Measurements from ENCODE around the gene DSTYK. TPM values are rescaled to one million over a fixed set of nuclear protein-coding genes. Genes with fewer than 3 reads are reported as not detected.

Gene DSTYK
- total RNA-seq, 1 donor from 2014 or later, result 15.4 TPM

- Mint-ChIP-seq H3K4me1 (ENCODE audit: low read depth, unreplicated experiment) (peaks cover 16% of the 10 kb centered on the region), H3K36me3 (ENCODE audit: low read depth, unreplicated experiment) (no peaks in the 10 kb centered on the region), H3K9me3 (ENCODE audit: unreplicated experiment) (no peaks in the 10 kb centered on the region), H3K4me3 (ENCODE audit: unreplicated experiment) (no peak overlapping the region), H3K27ac (ENCODE audit: unreplicated experiment) (no peak overlapping the region), H3K27me3 (ENCODE audit: low read depth, unreplicated experiment) (no peaks in the 10 kb centered on the region)
- peaks cover 6% of the 10 kb centered on the region for H3K4me1 ChIP-seq (ENCODE audit: insufficient read depth, low read length)
- peaks cover 44% of the 10 kb centered on the region for H3K79me2 ChIP-seq (ENCODE audit: insufficient read depth, low read length)
- peaks cover 34% of the 10 kb centered on the region for H4K20me1 ChIP-seq (ENCODE audit: insufficient read depth, low read length)
- no peak overlapping the region for H3K4me3 ChIP-seq (ENCODE audit: insufficient read depth, low read depth, low read length)
- DNase-seq (ENCODE audit: low read depth) (no peak), FAIRE-seq (no peak)
- no peaks in the 10 kb centered on the region for H3K27me3 ChIP-seq (ENCODE audit: insufficient read depth, low read length)
- TF ChIP-seq CTCF (IDR thresholded peaks at IDR 0.05; ENCODE audit: insufficient read depth, low read depth, low read length) (no peak), EZH2 (IDR thresholded peaks at IDR 0.05; ENCODE audit: insufficient read depth, low read length) (no peak)
- no peak overlapping the region for H3K4me2 ChIP-seq (ENCODE audit: low read length)
- no peaks in the 10 kb centered on the region for H3K36me3 ChIP-seq (ENCODE audit: insufficient read depth, low read length)
- no peaks in the 10 kb centered on the region for H3K9me3 ChIP-seq (ENCODE audit: insufficient read depth, low read depth, low read length)
- H2AFZ ChIP-seq (ENCODE audit: low read depth, low read length), result no peak overlapping the region
- H3K9ac ChIP-seq (ENCODE audit: low read length), result no peak overlapping the region
- no peak overlapping the region for H3K27ac ChIP-seq (ENCODE audit: low read depth, low read length)
Measured at GRCh38 chr1:205199090-205199930, 12.2 kb downstream of the DSTYK start.

- H3K27me3 ChIP-seq (ENCODE audit: insufficient read depth, low read length), result no peaks in the 10 kb centered on the region
- Mint-ChIP-seq H3K27ac (ENCODE audit: unreplicated experiment) (no peak overlapping the region), H3K9me3 (ENCODE audit: unreplicated experiment) (peaks cover 2% of the 10 kb centered on the region), H3K4me3 (ENCODE audit: unreplicated experiment) (no peak overlapping the region), H3K36me3 (ENCODE audit: low read depth, unreplicated experiment) (peaks cover 6% of the 10 kb centered on the region), H3K27me3 (ENCODE audit: low read depth, unreplicated experiment) (no peaks in the 10 kb centered on the region), H3K4me1 (ENCODE audit: low read depth, unreplicated experiment) (peaks cover 13% of the 10 kb centered on the region)
- DNase-seq (ENCODE audit: low read depth), result no peak
- peaks cover 34% of the 10 kb centered on the region for H3K79me2 ChIP-seq (ENCODE audit: insufficient read depth, low read length)
- H3K27ac ChIP-seq (ENCODE audit: low read depth, low read length), result no peak overlapping the region
- no peaks in the 10 kb centered on the region for H3K4me1 ChIP-seq (ENCODE audit: insufficient read depth, low read length)
- no peak overlapping the region for H2AFZ ChIP-seq (ENCODE audit: low read depth, low read length)
- no peak overlapping the region for H3K4me3 ChIP-seq (ENCODE audit: insufficient read depth, low read depth, low read length)
- no peaks in the 10 kb centered on the region for H3K36me3 ChIP-seq (ENCODE audit: insufficient read depth, low read length)
- H4K20me1 ChIP-seq (ENCODE audit: insufficient read depth, low read length), result peaks cover 50% of the 10 kb centered on the region
- TF ChIP-seq CTCF (IDR thresholded peaks at IDR 0.05; ENCODE audit: insufficient read depth, low read depth, low read length) (no peak), EZH2 (IDR thresholded peaks at IDR 0.05; ENCODE audit: insufficient read depth, low read length) (no peak)
- H3K9me3 ChIP-seq (ENCODE audit: insufficient read depth, low read depth, low read length), result no peaks in the 10 kb centered on the region
- H3K9ac ChIP-seq (ENCODE audit: low read length), result no peak overlapping the region
- H3K4me2 ChIP-seq (ENCODE audit: low read length), result no peak overlapping the region
- FAIRE-seq, result no peak
Measured at GRCh38 chr1:205192287-205192686, 19.2 kb downstream of the DSTYK start.

GRCh38 chr1:205191622-205192021, 19.9 kb downstream of the DSTYK start:
- Mint-ChIP-seq H3K4me3 (ENCODE audit: unreplicated experiment) (no peak overlapping the region), H3K27me3 (ENCODE audit: low read depth, unreplicated experiment) (no peaks in the 10 kb centered on the region), H3K4me1 (ENCODE audit: low read depth, unreplicated experiment) (peaks cover 13% of the 10 kb centered on the region), H3K36me3 (ENCODE audit: low read depth, unreplicated experiment) (peaks cover 12% of the 10 kb centered on the region), H3K9me3 (ENCODE audit: unreplicated experiment) (peaks cover 2% of the 10 kb centered on the region), H3K27ac (ENCODE audit: unreplicated experiment) (no peak overlapping the region)
- FAIRE-seq, result no peak
- no peak overlapping the region for H3K4me2 ChIP-seq (ENCODE audit: low read length)
- TF ChIP-seq CTCF (IDR thresholded peaks at IDR 0.05; ENCODE audit: insufficient read depth, low read depth, low read length) (no peak), EZH2 (IDR thresholded peaks at IDR 0.05; ENCODE audit: insufficient read depth, low read length) (no peak)
- no peaks in the 10 kb centered on the region for H3K4me1 ChIP-seq (ENCODE audit: insufficient read depth, low read length)
- H3K79me2 ChIP-seq (ENCODE audit: insufficient read depth, low read length), result peaks cover 35% of the 10 kb centered on the region
- H3K4me3 ChIP-seq (ENCODE audit: insufficient read depth, low read depth, low read length), result no peak overlapping the region
- H2AFZ ChIP-seq (ENCODE audit: low read depth, low read length), result no peak overlapping the region
- H4K20me1 ChIP-seq (ENCODE audit: insufficient read depth, low read length), result peaks cover 51% of the 10 kb centered on the region
- no peaks in the 10 kb centered on the region for H3K9me3 ChIP-seq (ENCODE audit: insufficient read depth, low read depth, low read length)
- H3K27me3 ChIP-seq (ENCODE audit: insufficient read depth, low read length), result no peaks in the 10 kb centered on the region
- no peak overlapping the region for H3K9ac ChIP-seq (ENCODE audit: low read length)
- no peaks in the 10 kb centered on the region for H3K36me3 ChIP-seq (ENCODE audit: insufficient read depth, low read length)
- no peak overlapping the region for H3K27ac ChIP-seq (ENCODE audit: low read depth, low read length)
- no peak for DNase-seq (ENCODE audit: low read depth)

Data from astrocyte (in vitro differentiated cells and primary cell).